Measurements from ENCODE around the gene ALG1L2. TPM values are rescaled to one million over a fixed set of nuclear protein-coding genes. Genes with fewer than 3 reads are reported as not detected.

The ALG1L2 gene
- total and polyA plus RNA-seq, 2 of the 8 experiments (the other 6 are each of a cell fraction or from before 2014, with no cell fraction given): 0.15 to 1.7 TPM

GRCh38 chr3:130111185-130111864, 29.7 kb downstream of the ALG1L2 start (continued):
- TF ChIP-seq POLR2A (IDR thresholded peaks at IDR 0.05; ENCODE audit: control extremely low read depth in 1 of 2, low read depth in 2 of 2, low read length in 2 of 2) (peak in 1 of 2 experiments; percentile 45; a peak in 1 of 3 replicates), USF2 (IDR thresholded peaks at IDR 0.05; ENCODE audit: low read length) (no peak), CREB1 (IDR thresholded peaks at IDR 0.05) (peak; percentile 67; the same call in 1 of the 2 replicates), TAF1 (IDR thresholded peaks at IDR 0.05; ENCODE audit: low read depth, low read length) (peak; percentile 80), SIN3A (conservative IDR thresholded peaks at IDR 0.05 in 1 of 2, IDR thresholded peaks at IDR 0.05 in 1 of 2; ENCODE audit: low read depth in 1 of 2, low read length in 2 of 2) (peak in 1 of 2 experiments; percentile 83; a peak in 2 of 4 replicates), PHF8 (conservative IDR thresholded peaks at IDR 0.05; ENCODE audit: low read depth, low read length) (peak; percentile 61), MAX (IDR thresholded peaks at IDR 0.05) (peak; percentile 31), CHD2 (IDR thresholded peaks at IDR 0.05; ENCODE audit: low read length) (no peak)
